ENCODE data around the gene ILDR2. TPM values are rescaled to one million over a fixed set of nuclear protein-coding genes. Genes with fewer than 3 reads are reported as not detected.

The ILDR2 gene
- total and polyA plus RNA-seq, 10 of the 15 experiments (the other 5 are each of a cell fraction or from before 2014, with no cell fraction given): 0.05 to 5.3 (median 1.9) TPM

DNA sequence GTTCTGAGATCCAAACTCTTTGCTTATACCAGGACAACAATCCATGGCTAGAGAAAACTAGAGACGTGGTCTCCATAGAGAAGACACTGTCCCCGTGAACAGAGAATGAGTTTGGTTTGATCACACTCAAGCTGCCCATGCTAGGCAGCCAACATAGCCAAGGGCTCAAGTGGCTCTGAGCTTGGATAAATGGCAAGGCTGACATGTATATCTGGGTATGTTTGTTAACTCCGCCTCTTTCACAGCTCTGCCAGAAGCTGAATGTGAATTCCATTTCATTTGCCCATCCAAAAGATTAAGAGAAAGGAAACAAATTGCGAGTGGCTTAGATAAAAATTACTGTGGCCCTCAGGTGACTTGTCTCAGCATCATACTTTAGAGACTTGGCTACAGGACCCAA lies 38.0 kb downstream of the ILDR2 start:
- no peak overlapping the region for H3K4me2 ChIP-seq (ENCODE audit: control insufficient read depth, insufficient read depth)
- RAD21 ChIA-PET (ENCODE audit: unreplicated experiment): no interaction called here
- H3K9me3 ChIP-seq (replicated peaks; ENCODE audit: control insufficient read depth, insufficient read depth, low read length): no peaks in the 10 kb centered on the region
- no peak for TF ChIP-seq SMAD1 (IDR thresholded peaks at IDR 0.05; ENCODE audit: low read depth, partially characterized antibody)
- no peak for TF ChIP-seq IKZF2 (IDR thresholded peaks at IDR 0.05)
- no peak for TF ChIP-seq ETV6 (conservative IDR thresholded peaks at IDR 0.05 in 1 of 2, IDR thresholded peaks at IDR 0.05 in 1 of 2; ENCODE audit: borderline replicate concordance in 1 of 2, low read depth in 1 of 2)
- TF ChIP-seq SREBF2 (IDR thresholded peaks at IDR 0.05; ENCODE audit: low read length): no peak
- no peaks in the 10 kb centered on the region for H3K79me2 ChIP-seq (ENCODE audit: control insufficient read depth, insufficient read depth, low read length)
- no peak overlapping the region for H3K27ac ChIP-seq (ENCODE audit: control insufficient read depth, insufficient read depth)
- no peak overlapping the region for H3K9ac ChIP-seq (ENCODE audit: control insufficient read depth, insufficient read depth, low read length)
- H3K27me3 ChIP-seq (replicated peaks in 1 of 2; ENCODE audit: control insufficient read depth in 2 of 2, insufficient read depth in 2 of 2, low read length in 1 of 2): peaks cover 0 to 2% of the 10 kb centered on the region in 2 experiments; a peak in 2 of 4 replicates
- BruUV-seq (replicated peaks): no TSS peak
- FAIRE-seq (no peak), ATAC-seq (no peak), DNase-seq (ENCODE audit: low read depth, low spot score) (no peak)
- WGBS (ENCODE audit: insufficient coverage, insufficient replicate concordance, low lambda C conversion rate, missing lambda C conversion rate): 44% methylated on average over 4 of the region's 4 CpGs
- no peaks in the 10 kb centered on the region; a peak in 1 of 4 replicates for H3K36me3 ChIP-seq (ENCODE audit: control insufficient read depth in 2 of 2, insufficient read depth in 2 of 2, low read length in 1 of 2)
- no peaks in the 10 kb centered on the region for H4K20me1 ChIP-seq (ENCODE audit: control insufficient read depth, insufficient read depth)
- in situ Hi-C loops (cut with MboI) (no loop called here), intact Hi-C loops (cut with micrococcal nuclease; ENCODE audit: unreplicated experiment) (no loop called here)
- POLR2A ChIA-PET: no interaction called here
- no peaks in the 10 kb centered on the region for H3K4me1 ChIP-seq (ENCODE audit: control insufficient read depth, insufficient read depth, low read length)
- SMC1A ChIA-PET (ENCODE audit: uncharacterized antibody, unreplicated experiment): interaction anchor here (1.3 kb wide), 1 partner anchor 121 kb away, joined by 3 read pairs; no protein-coding TSS in a partner anchor
- no peak overlapping the region for H3K4me3 ChIP-seq
- CTCF ChIA-PET: interaction anchor here (2.2 to 2.4 kb wide), 2 partner anchors 27 to 122 kb away, joined by 7 to 10 read pairs; no protein-coding TSS in a partner anchor
- no peak overlapping the region for H2AFZ ChIP-seq (ENCODE audit: control insufficient read depth, low read depth, low read length)

DNA sequence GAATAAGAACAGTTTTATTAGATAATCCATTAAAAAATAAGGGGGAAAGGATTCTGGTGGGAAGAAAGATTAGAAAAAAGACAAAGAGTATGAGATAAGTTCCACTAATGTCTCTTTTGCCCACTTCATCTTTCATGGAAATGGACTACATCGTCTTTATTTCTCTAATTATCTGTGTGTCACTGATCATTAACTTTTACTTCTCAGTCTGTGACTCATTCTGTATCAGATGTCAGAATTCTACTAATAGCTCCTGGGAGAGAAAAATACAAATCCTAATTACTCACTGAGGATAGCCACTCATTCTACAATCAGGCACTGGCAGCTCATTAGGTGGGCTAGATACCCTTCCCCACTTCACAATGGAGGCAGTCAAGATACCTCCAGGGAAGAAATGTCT lies 41.7 kb downstream of the ILDR2 start:
- no peaks in the 10 kb centered on the region for H3K79me2 ChIP-seq (ENCODE audit: control insufficient read depth, insufficient read depth, low read length)
- no peak overlapping the region for H3K27ac ChIP-seq (ENCODE audit: control insufficient read depth, insufficient read depth)
- ChIA-PET RAD21 (ENCODE audit: unreplicated experiment) (no interaction called here), SMC1A (ENCODE audit: uncharacterized antibody, unreplicated experiment) (interaction anchor here (0.7 to 1.1 kb wide), 2 partner anchors 23 to 126 kb away, joined by 3 read pairs; no protein-coding TSS in a partner anchor), POLR2A (interaction anchor here (0.6 to 1.2 kb wide), 2 partner anchors 19 to 143 kb away, joined by 3 read pairs; no protein-coding TSS in a partner anchor), CTCF (interaction anchor here (1.0 to 1.1 kb wide), 2 partner anchors 22 to 26 kb away, joined by 3 to 5 read pairs; no protein-coding TSS in a partner anchor)
- in situ Hi-C loops (cut with MboI) (no loop called here), intact Hi-C loops (cut with micrococcal nuclease; ENCODE audit: unreplicated experiment) (no loop called here)
- no peaks in the 10 kb centered on the region; a peak in 1 of 4 replicates for H3K36me3 ChIP-seq (ENCODE audit: control insufficient read depth in 2 of 2, insufficient read depth in 2 of 2, low read length in 1 of 2)
- DNase-seq (ENCODE audit: low read depth, low spot score) (no peak), ATAC-seq (no peak), FAIRE-seq (no peak)
- H3K9me3 ChIP-seq (replicated peaks; ENCODE audit: control insufficient read depth, insufficient read depth, low read length): no peaks in the 10 kb centered on the region
- WGBS (ENCODE audit: insufficient coverage, insufficient replicate concordance, low lambda C conversion rate, missing lambda C conversion rate): 7% methylated on average over 1 of the region's 1 CpG
- H3K9ac ChIP-seq (ENCODE audit: control insufficient read depth, insufficient read depth, low read length): no peak overlapping the region
- BruUV-seq (replicated peaks): no TSS peak
- H3K4me2 ChIP-seq (ENCODE audit: control insufficient read depth, insufficient read depth): no peak overlapping the region
- H2AFZ ChIP-seq (ENCODE audit: control insufficient read depth, low read depth, low read length): no peak overlapping the region
- H3K4me1 ChIP-seq (ENCODE audit: control insufficient read depth, insufficient read depth, low read length): no peaks in the 10 kb centered on the region
- H3K4me3 ChIP-seq: no peak overlapping the region
- peaks cover 0 to 2% of the 10 kb centered on the region in 2 experiments; a peak in 1 of 4 replicates for H3K27me3 ChIP-seq (replicated peaks in 1 of 2; ENCODE audit: control insufficient read depth in 2 of 2, insufficient read depth in 2 of 2, low read length in 1 of 2)
- no peaks in the 10 kb centered on the region for H4K20me1 ChIP-seq (ENCODE audit: control insufficient read depth, insufficient read depth)
- no peak for TF ChIP-seq RUNX3 (IDR thresholded peaks at IDR 0.05; ENCODE audit: low read length)
- no peak for TF ChIP-seq ZNF24 (IDR thresholded peaks at IDR 0.05)
- no peak for TF ChIP-seq ETV6 (conservative IDR thresholded peaks at IDR 0.05 in 1 of 2, IDR thresholded peaks at IDR 0.05 in 1 of 2; ENCODE audit: borderline replicate concordance in 1 of 2, low read depth in 1 of 2)
- TF ChIP-seq RFX5 (IDR thresholded peaks at IDR 0.05; ENCODE audit: low read depth, low read length): no peak
- TF ChIP-seq ASH2L (IDR thresholded peaks at IDR 0.05; ENCODE audit: borderline replicate concordance, low read depth): no peak
- TF ChIP-seq EP300 (IDR thresholded peaks at IDR 0.05; ENCODE audit: borderline replicate concordance in 1 of 2, control insufficient read depth in 1 of 2, low read depth in 2 of 2, low read length in 2 of 2): no peak
- TF ChIP-seq NR2C1 (IDR thresholded peaks at IDR 0.05): no peak
- no peak for TF ChIP-seq POLR2AphosphoS2 (IDR thresholded peaks at IDR 0.05; ENCODE audit: low read depth, low read length)
- no peak for TF ChIP-seq DPF2 (IDR thresholded peaks at IDR 0.05)
- no peak for TF ChIP-seq BRCA1 (IDR thresholded peaks at IDR 0.05; ENCODE audit: low read depth, low read length)
- TF ChIP-seq, protein P1, sequence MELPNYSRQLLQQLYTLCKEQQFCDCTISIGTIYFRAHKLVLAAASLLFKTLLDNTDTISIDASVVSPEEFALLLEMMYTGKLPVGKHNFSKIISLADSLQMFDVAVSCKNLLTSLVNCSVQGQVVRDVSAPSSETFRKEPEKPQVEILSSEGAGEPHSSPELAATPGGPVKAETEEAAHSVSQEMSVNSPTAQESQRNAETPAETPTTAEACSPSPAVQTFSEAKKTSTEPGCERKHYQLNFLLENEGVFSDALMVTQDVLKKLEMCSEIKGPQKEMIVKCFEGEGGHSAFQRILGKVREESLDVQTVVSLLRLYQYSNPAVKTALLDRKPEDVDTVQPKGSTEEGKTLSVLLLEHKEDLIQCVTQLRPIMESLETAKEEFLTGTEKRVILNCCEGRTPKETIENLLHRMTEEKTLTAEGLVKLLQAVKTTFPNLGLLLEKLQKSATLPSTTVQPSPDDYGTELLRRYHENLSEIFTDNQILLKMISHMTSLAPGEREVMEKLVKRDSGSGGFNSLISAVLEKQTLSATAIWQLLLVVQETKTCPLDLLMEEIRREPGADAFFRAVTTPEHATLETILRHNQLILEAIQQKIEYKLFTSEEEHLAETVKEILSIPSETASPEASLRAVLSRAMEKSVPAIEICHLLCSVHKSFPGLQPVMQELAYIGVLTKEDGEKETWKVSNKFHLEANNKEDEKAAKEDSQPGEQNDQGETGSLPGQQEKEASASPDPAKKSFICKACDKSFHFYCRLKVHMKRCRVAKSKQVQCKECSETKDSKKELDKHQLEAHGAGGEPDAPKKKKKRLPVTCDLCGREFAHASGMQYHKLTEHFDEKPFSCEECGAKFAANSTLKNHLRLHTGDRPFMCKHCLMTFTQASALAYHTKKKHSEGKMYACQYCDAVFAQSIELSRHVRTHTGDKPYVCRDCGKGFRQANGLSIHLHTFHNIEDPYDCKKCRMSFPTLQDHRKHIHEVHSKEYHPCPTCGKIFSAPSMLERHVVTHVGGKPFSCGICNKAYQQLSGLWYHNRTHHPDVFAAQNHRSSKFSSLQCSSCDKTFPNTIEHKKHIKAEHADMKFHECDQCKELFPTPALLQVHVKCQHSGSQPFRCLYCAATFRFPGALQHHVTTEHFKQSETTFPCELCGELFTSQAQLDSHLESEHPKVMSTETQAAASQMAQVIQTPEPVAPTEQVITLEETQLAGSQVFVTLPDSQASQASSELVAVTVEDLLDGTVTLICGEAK (IDR thresholded peaks at IDR 0.05; ENCODE audit: borderline replicate concordance): no peak
